Upper lobe of left lung (tissue), 4 donors: ENCODE results near the gene LEKR1.

Experiments
- EP300 ChIP-seq, 4 donors: sonication (generic); formaldehyde crosslinking; IDR thresholded peaks; one replicate each; pipeline ENCODE4 v1.5.1; 2017; ENCODE audit warnings: antibody characterized with exemption in 4 of 4, control low read depth in 2 of 4
- POLR2A ChIP-seq, 4 donors: fragments of 450-650 bp; IDR thresholded peaks; one replicate each; pipeline ENCODE4 v1.5.1; 2016 to 2017; ENCODE audit warnings: antibody characterized with exemption in 4 of 4, mild to moderate bottlenecking in 2 of 4
- POLR2AphosphoS5 ChIP-seq, 2 donors: sonication (generic); formaldehyde crosslinking; IDR thresholded peaks; one replicate each; pipeline ENCODE4 v1.5.1; 2017; ENCODE audit warnings: antibody characterized with exemption in 2 of 2
- TF ChIP-seq, protein P1 (sequence below), 6 experiments: fragments of 450-650 bp in 4 of 6; fragments of 200-600 bp in 2 of 6; sonication (generic) in 2 of 6; IDR thresholded peaks; one replicate each; pipeline ENCODE4 v1.5.1; 2016 to 2019; ENCODE audit warnings: antibody characterized with exemption in 6 of 6

- TF ChIP-seq, protein P1, sequence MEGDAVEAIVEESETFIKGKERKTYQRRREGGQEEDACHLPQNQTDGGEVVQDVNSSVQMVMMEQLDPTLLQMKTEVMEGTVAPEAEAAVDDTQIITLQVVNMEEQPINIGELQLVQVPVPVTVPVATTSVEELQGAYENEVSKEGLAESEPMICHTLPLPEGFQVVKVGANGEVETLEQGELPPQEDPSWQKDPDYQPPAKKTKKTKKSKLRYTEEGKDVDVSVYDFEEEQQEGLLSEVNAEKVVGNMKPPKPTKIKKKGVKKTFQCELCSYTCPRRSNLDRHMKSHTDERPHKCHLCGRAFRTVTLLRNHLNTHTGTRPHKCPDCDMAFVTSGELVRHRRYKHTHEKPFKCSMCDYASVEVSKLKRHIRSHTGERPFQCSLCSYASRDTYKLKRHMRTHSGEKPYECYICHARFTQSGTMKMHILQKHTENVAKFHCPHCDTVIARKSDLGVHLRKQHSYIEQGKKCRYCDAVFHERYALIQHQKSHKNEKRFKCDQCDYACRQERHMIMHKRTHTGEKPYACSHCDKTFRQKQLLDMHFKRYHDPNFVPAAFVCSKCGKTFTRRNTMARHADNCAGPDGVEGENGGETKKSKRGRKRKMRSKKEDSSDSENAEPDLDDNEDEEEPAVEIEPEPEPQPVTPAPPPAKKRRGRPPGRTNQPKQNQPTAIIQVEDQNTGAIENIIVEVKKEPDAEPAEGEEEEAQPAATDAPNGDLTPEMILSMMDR (IDR thresholded peaks at IDR 0.05) = no peak
- TF ChIP-seq POLR2A (IDR thresholded peaks at IDR 0.05) (no peak), POLR2AphosphoS5 (IDR thresholded peaks at IDR 0.05) (no peak), EP300 (IDR thresholded peaks at IDR 0.05) (no peak)
Measured at GRCh38 chr3:157093096-157093495, 266.9 kb downstream of the LEKR1 start.
